ENCODE results near the gene SPAG6. TPM values are rescaled to one million over a fixed set of nuclear protein-coding genes. Genes with fewer than 3 reads are reported as not detected.

SPAG6 gene
- total and polyA plus RNA-seq, 2 of the 8 experiments (the other 6 are each of a cell fraction or from before 2014, with no cell fraction given) = 0.14 TPM; not detected in 1

- Histone ChIP-seq H3K18ac (ENCODE audit: extremely low read depth, low read length) (no peak overlapping the region), H3K9ac (replicated peaks in 1 of 4; ENCODE audit: extremely low read depth in 1 of 4, low read depth in 3 of 4, low read length in 3 of 4) (no peak overlapping the region), H3K27me3 (replicated peaks in 1 of 4; ENCODE audit: control insufficient read depth in 3 of 4, extremely low read depth in 1 of 4, insufficient read depth in 3 of 4, low read length in 3 of 4) (peaks cover 21 to 56% (median 45%) of the 10 kb centered on the region in 4 experiments)
Observed at GRCh38 chr10:22438711-22439110, 93.4 kb downstream of the SPAG6 start.

More at GRCh38 chr10:22438711-22439110, 93.4 kb downstream of the SPAG6 start:
- TF ChIP-seq SAP30 (IDR thresholded peaks at IDR 0.05; ENCODE audit: insufficient read depth, insufficient replicate concordance, low read length) = no peak
- no peak for TF ChIP-seq KDM5A (IDR thresholded peaks at IDR 0.05; ENCODE audit: low read length)
- no peak for TF ChIP-seq CBX5 (IDR thresholded peaks at IDR 0.05; ENCODE audit: low read depth, low read length)
- TF ChIP-seq RAD21 (IDR thresholded peaks at IDR 0.05 in 1 of 2, conservative IDR thresholded peaks at IDR 0.05 in 1 of 2; ENCODE audit: low read depth in 2 of 2, low read length in 2 of 2) = no peak
- no peak for TF ChIP-seq PHF8 (conservative IDR thresholded peaks at IDR 0.05; ENCODE audit: low read depth, low read length)
- TF ChIP-seq TAF7 (optimal IDR thresholded peaks at IDR 0.05; ENCODE audit: borderline replicate concordance, low read depth, low read length) = no peak
- TF ChIP-seq RNF2 (IDR thresholded peaks at IDR 0.05; ENCODE audit: borderline replicate concordance, low read depth, low read length, missing control alignments, poor library complexity, severe bottlenecking) = peak; percentile 66
- TF ChIP-seq HDAC2 (IDR thresholded peaks at IDR 0.05; ENCODE audit: borderline replicate concordance in 1 of 2, low read depth in 2 of 2, low read length in 2 of 2) = no peak
- no peak for TF ChIP-seq SP4 (IDR thresholded peaks at IDR 0.05; ENCODE audit: low read length)
- TF ChIP-seq EZH2 (IDR thresholded peaks at IDR 0.05; ENCODE audit: low read depth, low read length, severe bottlenecking) = peak; percentile 5
- H3K4me1 ChIP-seq (replicated peaks in 1 of 4; ENCODE audit: control insufficient read depth in 3 of 4, insufficient read depth in 4 of 4, low read length in 3 of 4) = peaks cover 0 to 6% (median 2%) of the 10 kb centered on the region in 4 experiments; a peak in 4 of 7 replicates
- H2BK15ac ChIP-seq (ENCODE audit: low read length) = no peak overlapping the region
- no peak overlapping the region for H4K8ac ChIP-seq (ENCODE audit: extremely low read depth, insufficient read depth, low read length)
- H4K5ac ChIP-seq (ENCODE audit: insufficient read length, low read depth, low read length) = no peak overlapping the region
- H3K23ac ChIP-seq (ENCODE audit: insufficient read length) = no peak overlapping the region
- no peak overlapping the region for H3K56ac ChIP-seq (replicated peaks; ENCODE audit: insufficient read length, low read depth, low read length)
- WGBS, 2 experiments (ENCODE audit: extremely low coverage in 1 of 2, insufficient coverage in 1 of 2, insufficient read length in 1 of 2, insufficient replicate concordance in 2 of 2, low coverage in 1 of 2, low lambda C conversion rate in 2 of 2, missing lambda C conversion rate in 1 of 2) = 74% methylated on average over 4 of the region's 4 CpGs; no CpG with 5 or more reads in 1 of the 2 experiments
- no peak overlapping the region for H2AK5ac ChIP-seq (ENCODE audit: low read depth, low read length)
- ChIA-PET CTCF (ENCODE audit: partially characterized antibody) (interaction anchor here (1.3 to 2.2 kb wide), 2 partner anchors 12 to 93 kb away, joined by 3 to 7 read pairs; partner anchors contain the start of gene SPAG6), POLR2A (ENCODE audit: partially characterized antibody) (no interaction called here)
- no peak overlapping the region for H2BK120ac ChIP-seq (replicated peaks; ENCODE audit: low read depth, low read length)
- H2AFZ ChIP-seq (ENCODE audit: low read length) = no peak overlapping the region
- peaks cover 0 to 3% (median 0%) of the 10 kb centered on the region in 4 experiments; a peak in 1 of 8 replicates for H3K36me3 ChIP-seq (ENCODE audit: control insufficient read depth in 2 of 4, insufficient read depth in 4 of 4, low read length in 3 of 4)
- no peak overlapping the region for H2BK5ac ChIP-seq (ENCODE audit: low read depth, low read length)
- H3K79me1 ChIP-seq (ENCODE audit: low read depth, low read length) = no peaks in the 10 kb centered on the region
- H3K79me2 ChIP-seq (ENCODE audit: control insufficient read depth in 1 of 2, insufficient read depth in 2 of 2, low read length in 2 of 2) = no peaks in the 10 kb centered on the region
- H3K23me2 ChIP-seq (ENCODE audit: low read depth, low read length) = peaks cover 11% of the 10 kb centered on the region; the same call in 1 of the 2 replicates
- no peak overlapping the region for H4K91ac ChIP-seq (replicated peaks; ENCODE audit: insufficient read length, low read length)
- H3K4ac ChIP-seq (replicated peaks; ENCODE audit: insufficient read length, low read depth, low read length) = no peak overlapping the region
- H3K14ac ChIP-seq (ENCODE audit: insufficient read length) = no peak overlapping the region
- no peak overlapping the region for H3K27ac ChIP-seq (ENCODE audit: low read depth, low read length)
- H4K20me1 ChIP-seq (replicated peaks in 1 of 2; ENCODE audit: control insufficient read depth in 1 of 2, insufficient read depth in 2 of 2, low read length in 2 of 2) = peaks cover 0 to 4% of the 10 kb centered on the region in 2 experiments
- no peaks in the 10 kb centered on the region for H3K9me3 ChIP-seq (ENCODE audit: insufficient read depth in 2 of 2, low read depth in 1 of 2, low read length in 1 of 2)
- H2BK20ac ChIP-seq (ENCODE audit: low read length) = no peak overlapping the region
- no peak overlapping the region for H2BK12ac ChIP-seq (ENCODE audit: low read depth, low read length)
- FAIRE-seq (no peak), DNase-seq (ENCODE audit: low read depth in 1 of 2, low spot score in 2 of 2) (no peak)
- H3K4me3 ChIP-seq (ENCODE audit: extremely low read depth in 1 of 4, insufficient read depth in 2 of 4, low read depth in 3 of 4, low read length in 4 of 4) = 0 out of 8 replicates have a peak overlapping the region, but pooled peaks of 1 of the 4 experiments have one; percentile 69
- no peak overlapping the region; a peak in 1 of 4 replicates for H3K4me2 ChIP-seq (ENCODE audit: insufficient read depth in 1 of 2, low read depth in 2 of 2, low read length in 2 of 2)

Data from H1 (cell line).